ENCODE results near the gene CACNA1S.

CACNA1S gene

GRCh38 chr1:201119206-201120197 is 7.3 kb upstream of the CACNA1S start:
- H3K4me3 ChIP-seq (ENCODE audit: low read length) = no peak overlapping the region
- no peak for DNase-seq (ENCODE audit: low read depth)
- peak; percentile 84 for TF ChIP-seq CTCF (conservative IDR thresholded peaks at IDR 0.05; ENCODE audit: low read depth, low read length)

GRCh38 chr1:201116091-201116490 is 3.9 kb upstream of the CACNA1S start:
- H3K4me3 ChIP-seq (ENCODE audit: low read length) = no peak overlapping the region
- DNase-seq (ENCODE audit: low read depth) = no peak
- no peak for TF ChIP-seq CTCF (conservative IDR thresholded peaks at IDR 0.05; ENCODE audit: low read depth, low read length)

GRCh38 chr1:201115390-201115937 is 3.2 kb upstream of the CACNA1S start:
- H3K4me3 ChIP-seq (ENCODE audit: low read length) = no peak overlapping the region
- no peak for DNase-seq (ENCODE audit: low read depth)
- TF ChIP-seq CTCF (conservative IDR thresholded peaks at IDR 0.05; ENCODE audit: low read depth, low read length) = no peak

- H3K4me3 ChIP-seq (ENCODE audit: low read length) = peak overlapping the region; percentile 66
- DNase-seq (ENCODE audit: low read depth) = peak; percentile 75
- peak; percentile 90 for TF ChIP-seq CTCF (conservative IDR thresholded peaks at IDR 0.05; ENCODE audit: low read depth, low read length)
Measured at GRCh38 chr1:201114245-201115131, 2.3 kb upstream of the CACNA1S start.

GRCh38 chr1:201113451-201114244 is 1.4 kb upstream of the CACNA1S start:
- no peak overlapping the region for H3K4me3 ChIP-seq (ENCODE audit: low read length)
- DNase-seq (ENCODE audit: low read depth) = no peak
- no peak for TF ChIP-seq CTCF (conservative IDR thresholded peaks at IDR 0.05; ENCODE audit: low read depth, low read length)

GRCh38 chr1:201112926-201113325 is 700 bp upstream of the CACNA1S start:
- no peak for TF ChIP-seq CTCF (conservative IDR thresholded peaks at IDR 0.05; ENCODE audit: low read depth, low read length)
- no peak overlapping the region for H3K4me3 ChIP-seq (ENCODE audit: low read length)
- DNase-seq (ENCODE audit: low read depth) = no peak
